RWPE2 (cell line): ENCODE results near the gene RHOT1.

ENCODE experiments used
- ATAC-seq: fragments of 200-7000 bp; cut with Tn5 transposase; 3 replicates; pipeline ENCODE4 v1.9.1; 2021; ENCODE audit warnings: low read depth
- DNase-seq: peaks from one replicate; pipeline ENCODE4 v3.0.0-alpha.2; 2020; ENCODE audit warnings: low spot score
- H3K27ac ChIP-seq: fragments of 450-650 bp; 2 replicates; pipeline ENCODE4 v1.5.1; 2017; ENCODE audit warnings: mild to moderate bottlenecking; ENCODE audit not compliant: poor library complexity, severe bottlenecking
- H3K27me3 ChIP-seq: fragments of 250-450 bp; sonication (Bioruptor Pico); 2 replicates; pipeline ENCODE4 v1.5.1; 2021; ENCODE audit warnings: mild to moderate bottlenecking, moderate library complexity; ENCODE audit not compliant: insufficient read depth, poor library complexity, severe bottlenecking
- H3K36me3 ChIP-seq: fragments of 250-450 bp; sonication (Bioruptor Pico); 2 replicates; pipeline ENCODE4 v1.5.1; 2020; ENCODE audit warnings: low read depth, mild to moderate bottlenecking, moderate library complexity
- H3K4me1 ChIP-seq: fragments of 250-450 bp; sonication (Bioruptor Pico); 2 replicates; pipeline ENCODE4 v1.5.1; 2021; ENCODE audit warnings: mild to moderate bottlenecking, moderate library complexity; ENCODE audit not compliant: insufficient read depth, poor library complexity, severe bottlenecking
- H3K4me3 ChIP-seq: fragments of 250-450 bp; sonication (Bioruptor Pico); 2 replicates; pipeline ENCODE4 v1.5.1; 2021; ENCODE audit warnings: mild to moderate bottlenecking, moderate library complexity; ENCODE audit not compliant: severe bottlenecking
- H3K9me3 ChIP-seq: fragments of 250-450 bp; sonication (Bioruptor Pico); 2 replicates; pipeline ENCODE4 v1.5.1; 2021; ENCODE audit warnings: mild to moderate bottlenecking, moderate library complexity; ENCODE audit not compliant: severe bottlenecking
- TF ChIP-seq, protein P1 (sequence below): fragments of 450-650 bp; IDR thresholded peaks from one replicate; pipeline ENCODE4 v1.5.1; 2017; ENCODE audit warnings: mild to moderate bottlenecking, moderate library complexity; ENCODE audit not compliant: poor library complexity, severe bottlenecking

Gene RHOT1

GRCh38 chr17:32222621-32223020 is 80.3 kb downstream of the RHOT1 start:
- peaks cover 19% of the 10 kb centered on the region for H3K36me3 ChIP-seq
- DNase-seq: no peak
- ATAC-seq: peak; percentile 92
- H3K27me3 ChIP-seq: no peaks in the 10 kb centered on the region
- TF ChIP-seq, protein P1, sequence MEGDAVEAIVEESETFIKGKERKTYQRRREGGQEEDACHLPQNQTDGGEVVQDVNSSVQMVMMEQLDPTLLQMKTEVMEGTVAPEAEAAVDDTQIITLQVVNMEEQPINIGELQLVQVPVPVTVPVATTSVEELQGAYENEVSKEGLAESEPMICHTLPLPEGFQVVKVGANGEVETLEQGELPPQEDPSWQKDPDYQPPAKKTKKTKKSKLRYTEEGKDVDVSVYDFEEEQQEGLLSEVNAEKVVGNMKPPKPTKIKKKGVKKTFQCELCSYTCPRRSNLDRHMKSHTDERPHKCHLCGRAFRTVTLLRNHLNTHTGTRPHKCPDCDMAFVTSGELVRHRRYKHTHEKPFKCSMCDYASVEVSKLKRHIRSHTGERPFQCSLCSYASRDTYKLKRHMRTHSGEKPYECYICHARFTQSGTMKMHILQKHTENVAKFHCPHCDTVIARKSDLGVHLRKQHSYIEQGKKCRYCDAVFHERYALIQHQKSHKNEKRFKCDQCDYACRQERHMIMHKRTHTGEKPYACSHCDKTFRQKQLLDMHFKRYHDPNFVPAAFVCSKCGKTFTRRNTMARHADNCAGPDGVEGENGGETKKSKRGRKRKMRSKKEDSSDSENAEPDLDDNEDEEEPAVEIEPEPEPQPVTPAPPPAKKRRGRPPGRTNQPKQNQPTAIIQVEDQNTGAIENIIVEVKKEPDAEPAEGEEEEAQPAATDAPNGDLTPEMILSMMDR: peak; percentile 15
- H3K4me3 ChIP-seq: no peak overlapping the region
- no peaks in the 10 kb centered on the region for H3K4me1 ChIP-seq
- H3K9me3 ChIP-seq: no peaks in the 10 kb centered on the region
- H3K27ac ChIP-seq: no peak overlapping the region

GRCh38 chr17:32223703-32224102 is 81.4 kb downstream of the RHOT1 start:
- Histone ChIP-seq H3K4me3 (no peak overlapping the region), H3K9me3 (no peaks in the 10 kb centered on the region), H3K36me3 (peaks cover 14% of the 10 kb centered on the region), H3K27me3 (no peaks in the 10 kb centered on the region), H3K4me1 (no peaks in the 10 kb centered on the region), H3K27ac (no peak overlapping the region)
- ATAC-seq (no peak), DNase-seq (no peak)
- TF ChIP-seq, protein P1: no peak

GRCh38 chr17:32226886-32227285 is 84.6 kb downstream of the RHOT1 start:
- TF ChIP-seq, protein P1: no peak
- Histone ChIP-seq H3K27ac (no peak overlapping the region), H3K4me3 (no peak overlapping the region), H3K9me3 (no peaks in the 10 kb centered on the region), H3K4me1 (no peaks in the 10 kb centered on the region), H3K36me3 (peaks cover 14% of the 10 kb centered on the region), H3K27me3 (no peaks in the 10 kb centered on the region)
- no peak for DNase-seq
- ATAC-seq: no peak

GRCh38 chr17:32227910-32228309 is 85.6 kb downstream of the RHOT1 start:
- DNase-seq (no peak), ATAC-seq (no peak)
- Histone ChIP-seq H3K4me1 (no peaks in the 10 kb centered on the region), H3K27me3 (no peaks in the 10 kb centered on the region), H3K27ac (no peak overlapping the region), H3K4me3 (no peak overlapping the region), H3K36me3 (peaks cover 14% of the 10 kb centered on the region), H3K9me3 (no peaks in the 10 kb centered on the region)
- TF ChIP-seq, protein P1: no peak

DNA sequence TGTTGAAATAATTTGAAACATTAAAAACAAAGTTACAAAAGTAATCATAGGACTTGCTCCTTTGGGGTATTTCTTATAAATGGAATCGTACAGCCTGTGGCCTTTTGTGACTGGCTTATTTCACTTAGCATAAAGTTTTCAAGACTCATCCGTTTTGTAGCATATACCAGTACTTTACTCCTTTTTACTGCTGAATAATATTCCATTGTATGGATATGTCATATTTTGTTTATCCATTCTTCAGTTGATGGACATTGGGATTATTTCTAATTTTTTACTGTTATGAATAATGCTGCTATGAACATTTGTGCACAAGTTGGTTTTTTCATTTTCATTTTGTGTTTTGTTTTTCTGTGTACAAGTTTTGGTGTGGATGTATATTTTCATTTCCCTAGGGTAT is 93.3 kb downstream of the RHOT1 start:
- H3K27ac ChIP-seq: no peak overlapping the region
- H3K36me3 ChIP-seq: no peaks in the 10 kb centered on the region
- no peaks in the 10 kb centered on the region for H3K9me3 ChIP-seq
- ATAC-seq (no peak), DNase-seq (no peak)
- H3K27me3 ChIP-seq: no peaks in the 10 kb centered on the region
- TF ChIP-seq, protein P1: no peak
- H3K4me3 ChIP-seq: no peak overlapping the region
- no peaks in the 10 kb centered on the region for H3K4me1 ChIP-seq
